GM19468 (cell line): ENCODE measurements around the gene NPDC1.
A peak's percentile ranks its signal among the peaks of the same experiment; 100 is the strongest.
"Not testable (repeated sequence)": the region's sequence is repeated elsewhere in the genome, so short reads cannot be mapped to it uniquely, and the experiment has no call there.

Experiments
- ATAC-seq: cut with Tn5 transposase; IDR thresholded peaks from one replicate; pipeline ENCODE4 v1.9.1; 2021; ENCODE audit warnings: mild to moderate bottlenecking, moderate library complexity, moderate number of reproducible peaks; ENCODE audit not compliant: unreplicated experiment; ENCODE audit errors: extremely low read depth

The NPDC1 gene

DNA sequence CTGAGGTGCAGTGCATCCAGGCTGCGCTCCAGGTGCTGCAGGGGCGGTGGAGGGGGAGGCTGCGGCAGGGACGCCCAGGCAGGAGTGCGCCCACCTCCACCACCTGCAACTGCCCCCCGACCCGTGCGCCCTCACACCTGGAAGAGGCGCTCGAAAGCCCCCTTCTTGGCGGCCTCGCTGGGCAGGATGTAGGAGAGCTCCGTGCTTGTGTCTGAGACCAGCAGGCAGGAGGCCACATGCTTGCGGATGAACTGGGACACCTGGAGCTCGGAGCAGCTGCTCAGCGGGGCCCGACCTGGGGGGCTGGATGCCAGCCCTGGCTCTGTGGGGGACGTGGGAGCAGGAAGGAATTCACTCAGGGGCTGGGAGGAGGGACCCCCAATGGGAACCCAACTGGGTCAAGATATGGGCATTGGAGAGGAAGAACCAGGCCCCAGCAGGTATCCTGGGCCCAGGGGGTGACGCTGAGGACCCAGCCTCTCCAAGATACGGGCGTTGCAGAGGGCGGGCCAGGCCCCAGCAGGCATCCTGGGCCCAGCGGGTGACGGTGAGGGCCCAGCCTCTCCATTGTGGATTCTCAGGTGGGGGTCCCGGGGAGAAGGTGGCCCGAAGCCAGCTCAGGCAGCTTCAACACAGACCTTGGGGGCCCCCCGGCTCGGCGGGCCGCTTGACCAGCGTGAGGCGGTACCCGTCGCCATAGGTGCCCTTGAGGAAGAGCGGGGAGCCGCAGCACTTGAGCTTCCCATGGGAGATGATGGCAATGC, 31.0 kb downstream of the NPDC1 start:
- ATAC-seq: no peak

DNA sequence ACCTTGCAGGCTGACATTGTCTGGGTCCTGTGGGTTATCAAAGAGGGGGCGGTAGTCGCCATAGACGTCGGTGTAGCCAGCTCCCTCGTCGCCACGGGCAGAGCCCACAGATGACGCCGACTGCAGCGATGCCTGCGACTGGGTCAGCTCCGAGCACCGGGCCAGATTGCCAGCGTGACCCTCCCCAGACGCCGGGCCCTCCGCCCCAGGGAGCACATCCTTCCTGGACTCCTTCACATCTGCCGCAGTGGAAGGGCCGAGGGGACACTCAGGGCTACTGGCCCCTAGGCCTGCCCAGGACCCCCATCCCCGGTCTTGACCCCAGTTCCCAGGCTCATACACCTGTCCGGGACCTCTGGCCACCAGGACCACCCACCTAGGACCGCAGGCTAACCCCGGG, 31.8 kb downstream of the NPDC1 start:
- no peak for ATAC-seq

DNA sequence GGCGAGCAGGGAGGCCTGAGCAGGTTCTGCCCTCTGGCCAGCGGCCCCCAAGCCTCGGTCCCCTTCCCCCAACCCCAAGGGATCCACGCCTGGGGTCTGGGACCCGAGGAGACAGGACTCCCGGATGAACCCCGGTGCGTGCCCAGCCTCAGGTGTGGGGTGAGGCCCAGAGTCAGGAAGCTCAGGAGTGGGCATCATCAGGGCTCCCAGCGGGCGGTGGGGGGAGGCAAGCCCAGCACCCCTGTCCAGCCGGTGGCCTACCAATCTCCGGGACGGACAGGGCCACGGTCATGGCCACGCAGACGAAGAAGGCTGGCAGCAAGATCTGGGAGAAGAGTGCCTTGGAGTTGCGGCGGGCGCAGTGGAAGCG, 32.4 kb downstream of the NPDC1 start:
- no peak for ATAC-seq

DNA sequence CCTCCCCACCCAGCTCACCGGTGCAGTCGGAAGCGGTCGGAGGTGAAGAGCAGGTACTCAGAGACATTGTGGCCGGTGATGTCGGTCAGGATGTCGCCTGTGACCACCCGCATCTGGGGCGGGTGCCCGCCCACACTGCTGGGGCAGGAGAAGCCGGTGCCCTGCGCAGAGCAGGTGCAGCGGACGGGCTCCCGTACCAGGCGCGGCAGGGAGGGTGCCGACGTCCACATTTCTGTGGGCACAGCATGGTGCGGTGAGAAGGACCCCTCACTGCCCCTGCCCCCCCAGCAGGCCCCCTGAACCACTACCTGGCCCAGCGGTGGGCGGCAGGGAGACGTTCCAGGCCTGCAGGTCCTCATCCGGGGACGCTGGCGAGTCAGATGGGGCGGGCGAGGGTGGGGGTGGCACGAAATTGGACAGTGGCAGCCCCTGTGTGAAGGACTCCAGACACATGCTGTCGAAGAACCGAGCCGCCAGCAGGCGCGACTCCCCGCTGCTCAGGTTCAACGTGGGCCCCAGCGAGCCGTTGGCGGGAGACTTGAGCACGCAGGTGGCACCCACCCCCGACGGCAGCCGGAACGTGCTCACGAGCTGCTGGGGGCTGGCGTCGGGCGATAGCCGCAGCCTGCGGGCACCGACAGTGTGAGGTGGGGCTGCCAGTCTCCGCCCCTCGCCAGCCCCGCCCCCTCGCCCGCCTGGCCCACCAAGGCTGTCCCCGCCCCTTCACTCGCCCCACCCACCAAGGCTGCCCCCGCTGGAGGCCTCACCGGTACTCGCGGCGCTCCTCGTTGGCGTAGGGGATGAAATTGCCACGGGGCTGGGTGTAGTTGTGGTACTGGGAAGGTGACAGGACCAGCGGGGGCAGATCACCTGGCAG, 33.0 kb downstream of the NPDC1 start:
- ATAC-seq: no peak

DNA sequence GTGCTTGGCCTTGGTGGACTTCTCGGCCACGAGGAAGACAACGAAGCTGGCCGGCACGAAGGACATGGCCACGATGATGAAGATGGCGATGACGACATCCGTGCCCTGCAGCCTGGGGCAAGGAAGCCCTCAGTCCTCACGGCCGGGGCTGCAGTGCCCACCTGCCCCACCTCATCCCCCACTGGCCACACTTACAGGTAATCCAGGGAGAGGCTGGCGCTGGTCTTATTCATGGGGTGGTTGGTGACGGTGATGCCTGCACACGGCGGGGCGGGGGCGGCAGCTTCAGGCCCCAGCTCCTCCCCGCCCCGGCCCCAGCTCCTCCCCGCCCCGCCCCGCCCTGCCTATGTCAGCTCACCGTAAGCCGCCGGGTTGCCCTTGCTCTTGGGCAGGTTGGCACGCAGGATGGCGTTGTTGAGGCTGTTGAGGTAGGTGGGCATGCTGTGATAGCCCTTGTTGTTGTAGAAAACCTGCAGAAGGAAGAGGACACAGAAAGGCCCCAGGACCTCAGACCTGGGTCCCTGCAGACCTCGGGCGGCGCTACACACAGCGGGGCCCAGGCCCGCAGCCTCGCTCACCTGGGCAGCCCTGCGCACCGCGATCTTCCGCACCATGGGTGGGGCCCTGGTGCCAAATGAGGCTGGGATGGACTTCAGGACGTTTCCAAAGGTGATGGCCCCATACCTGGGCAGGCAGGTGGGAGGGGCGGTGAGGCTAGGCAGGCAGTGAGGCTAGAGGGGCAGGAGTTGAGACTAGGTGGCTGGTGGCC, 33.9 kb downstream of the NPDC1 start:
- no peak for ATAC-seq

DNA sequence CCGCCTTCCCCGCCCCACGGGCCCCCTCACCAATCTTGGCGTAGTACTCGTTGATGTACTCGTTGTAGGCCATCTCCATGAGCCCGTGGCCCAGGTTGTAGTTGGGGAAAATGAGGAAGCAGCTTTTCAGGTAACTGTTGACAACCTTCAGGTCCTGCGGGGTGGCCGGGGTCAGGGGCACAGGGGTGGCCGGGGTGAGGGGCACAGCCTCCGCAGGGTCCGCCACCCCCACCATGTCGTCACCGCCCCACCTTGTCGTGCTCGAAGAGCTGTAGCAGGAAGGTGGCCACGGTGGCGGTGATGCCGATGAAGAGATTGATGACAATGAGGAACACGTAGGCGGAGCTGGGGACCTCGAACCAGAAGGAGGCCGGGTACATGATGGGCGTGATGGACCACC, 34.8 kb downstream of the NPDC1 start:
- no peak for ATAC-seq

DNA sequence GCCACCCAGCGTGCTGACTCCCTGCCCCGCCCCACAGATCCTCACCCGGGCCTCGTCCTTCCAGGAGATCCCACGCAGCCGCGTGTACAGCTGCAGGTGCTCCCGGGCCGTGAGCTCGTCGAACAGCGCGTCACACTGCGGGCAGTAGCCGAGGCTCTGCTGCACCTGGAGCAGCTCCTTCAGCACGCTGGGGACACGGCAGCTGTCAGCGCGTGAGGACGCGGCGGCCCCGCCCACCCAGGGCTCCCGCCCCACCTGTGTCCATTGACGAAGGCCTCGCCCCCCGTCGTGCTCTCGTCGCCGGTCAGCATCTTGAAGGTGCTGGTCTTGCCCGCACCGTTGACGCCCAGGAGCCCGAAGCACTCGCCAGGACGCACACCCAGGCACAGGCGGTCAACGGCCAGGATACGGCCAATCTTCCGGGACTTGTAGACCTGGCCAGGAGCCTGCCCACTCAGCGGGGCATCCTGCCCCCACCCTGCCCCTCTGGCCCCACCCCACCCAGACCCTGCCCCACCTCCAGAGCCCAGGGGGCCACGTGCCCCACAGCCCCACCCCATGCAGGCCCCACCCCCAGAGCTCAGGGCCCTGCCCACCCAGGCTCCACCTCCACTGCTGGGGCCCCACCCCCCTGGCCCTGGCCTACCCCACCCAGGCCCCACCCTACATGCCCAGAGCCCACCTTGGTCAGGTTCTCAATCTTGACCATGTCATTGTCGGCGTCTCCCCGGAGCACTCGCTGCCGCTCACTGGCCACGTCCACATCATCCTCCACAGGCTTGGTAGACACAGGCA, 35.8 kb downstream of the NPDC1 start:
- ATAC-seq: no peak

DNA sequence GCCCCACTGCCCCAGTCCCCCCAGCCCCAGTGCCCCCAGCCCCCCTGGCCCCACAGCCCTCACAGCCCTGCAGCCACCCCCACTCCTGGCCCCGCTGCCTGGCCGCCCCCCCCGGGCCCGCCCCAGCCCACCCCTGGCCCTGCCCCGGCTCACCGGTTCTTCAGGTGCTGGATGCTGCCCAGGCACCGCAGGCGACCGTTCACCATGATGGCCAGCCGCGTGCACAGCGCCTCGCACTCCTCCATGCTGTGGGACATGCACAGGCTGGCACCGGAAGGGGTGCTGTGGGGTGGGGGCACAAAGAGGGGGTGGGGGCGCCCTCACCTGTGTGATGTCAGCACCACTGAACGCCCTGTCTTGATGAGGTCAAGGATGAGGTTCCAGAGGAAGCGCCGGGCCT, 36.8 kb downstream of the NPDC1 start:
- ATAC-seq: no peak

DNA sequence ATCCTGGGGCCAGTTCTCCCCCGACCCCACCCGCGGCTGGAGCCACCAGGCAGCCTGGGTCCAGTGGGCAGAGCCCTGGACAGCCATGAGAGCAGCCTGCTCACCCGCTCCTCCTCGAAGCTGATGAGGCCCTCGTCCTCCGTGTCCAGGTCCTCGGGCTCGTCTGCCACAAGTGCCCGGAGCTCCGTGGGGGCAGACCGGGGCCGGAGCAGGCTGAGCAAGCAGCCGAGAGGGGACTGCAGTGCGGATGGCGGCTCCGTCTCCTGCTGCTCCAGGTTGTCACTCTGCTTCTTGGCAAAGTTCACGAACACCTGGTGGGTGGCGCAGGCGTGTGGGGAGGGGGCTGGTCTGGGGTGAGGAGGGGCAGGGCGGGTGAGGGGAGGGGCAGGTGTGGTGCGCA, 37.7 kb downstream of the NPDC1 start:
- ATAC-seq: no peak

DNA sequence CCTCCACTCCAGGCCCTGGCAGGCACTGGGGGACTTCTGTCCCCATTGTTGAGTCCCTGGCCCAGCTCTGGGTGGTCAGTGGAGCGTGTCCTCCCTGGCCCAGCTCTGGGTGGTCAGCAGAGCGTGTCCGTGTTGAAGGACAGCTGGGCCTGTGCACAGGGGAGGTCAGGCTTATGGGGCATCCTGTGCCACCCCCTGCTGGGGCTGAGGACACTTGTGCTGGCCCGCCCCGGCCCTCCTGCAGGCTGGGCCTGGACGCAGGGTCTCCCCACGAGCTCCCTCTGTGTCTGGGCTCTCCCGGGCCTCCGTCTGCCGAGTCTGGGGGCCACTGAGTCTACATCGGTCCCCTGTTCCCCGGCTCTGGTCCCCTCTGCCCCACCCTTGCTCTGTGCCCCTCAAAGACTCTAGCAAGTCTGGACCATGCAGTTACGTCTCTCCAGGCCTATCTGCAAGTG, 38.1 kb downstream of the NPDC1 start:
- ATAC-seq: no peak

DNA sequence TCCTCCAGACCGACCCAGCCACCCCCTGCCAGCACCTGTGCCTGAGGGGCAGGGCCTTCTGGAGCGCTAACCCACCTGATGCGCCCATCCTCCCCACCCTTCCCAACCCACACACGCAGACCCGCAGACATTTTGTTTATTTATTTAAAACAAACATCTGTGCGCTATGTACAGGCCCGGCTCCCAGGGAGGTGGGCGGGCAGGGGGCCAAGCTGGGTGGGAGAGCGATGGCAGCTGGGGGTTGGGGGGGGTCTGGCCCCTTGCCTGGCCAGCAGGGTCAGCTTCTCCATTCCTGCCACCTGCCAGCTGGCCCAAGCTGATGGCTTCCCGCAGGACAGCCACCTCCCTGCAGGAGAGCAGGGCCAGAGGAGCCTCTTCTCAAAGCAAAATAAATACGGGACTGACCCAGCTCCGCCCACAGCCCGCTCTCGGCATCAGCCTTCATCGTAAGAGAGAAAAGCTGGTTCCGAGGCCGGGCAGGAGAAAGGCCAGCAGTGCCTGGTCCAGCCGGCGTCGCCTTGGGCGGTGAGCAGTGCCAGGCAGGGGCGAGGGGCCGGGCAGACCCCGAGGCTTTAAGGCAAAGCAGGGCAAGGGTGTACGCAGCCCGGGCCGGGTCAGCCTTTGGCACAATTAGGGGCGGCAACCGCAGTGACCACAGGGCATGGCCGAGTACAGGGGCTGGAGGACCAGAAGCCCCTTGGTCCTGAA, 38.7 kb downstream of the NPDC1 start:
- ATAC-seq: no peak

DNA sequence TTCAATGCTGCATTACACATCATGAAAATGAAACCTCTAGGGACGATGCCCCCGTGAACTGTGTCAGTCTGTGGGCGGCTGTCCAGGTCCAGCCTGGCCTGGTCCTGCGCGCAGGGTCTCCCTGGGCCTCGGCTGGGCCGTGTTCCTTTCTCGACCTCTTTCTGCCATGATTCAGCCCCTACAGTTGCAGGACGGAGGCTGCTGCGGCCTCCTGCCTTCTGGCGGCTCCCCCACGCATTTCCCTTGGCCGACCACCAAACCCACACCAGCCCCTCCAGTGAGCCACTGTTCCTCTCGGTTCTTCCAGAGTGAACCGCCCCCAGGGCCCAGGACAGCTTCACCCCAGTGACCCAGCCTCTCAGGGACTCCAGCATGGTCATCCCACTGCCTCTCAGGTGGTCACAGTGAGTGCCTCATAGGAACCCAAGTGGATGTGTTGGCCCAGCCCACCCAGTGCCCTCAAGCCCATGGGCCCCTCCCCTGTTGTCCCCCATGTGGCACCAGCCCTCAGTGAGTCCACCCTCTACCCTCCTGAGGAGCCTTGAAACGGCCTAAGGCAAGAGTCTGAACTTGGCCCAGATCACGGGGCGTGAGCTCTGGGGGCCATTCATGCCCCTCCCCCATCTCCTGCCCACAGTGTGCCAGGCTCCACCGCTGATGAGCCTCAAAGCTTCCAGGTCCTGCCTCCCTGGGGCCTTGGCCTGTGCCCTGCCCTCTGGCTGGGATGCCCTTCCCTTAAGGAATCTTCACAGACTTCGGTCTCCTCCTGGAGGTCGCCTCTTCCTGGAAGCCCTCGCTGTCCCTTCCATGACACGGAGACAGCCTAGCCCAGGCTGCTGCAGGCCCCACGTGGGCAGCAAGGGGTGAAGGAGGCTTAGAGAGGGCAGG, 39.6 kb downstream of the NPDC1 start:
- no peak for ATAC-seq

DNA sequence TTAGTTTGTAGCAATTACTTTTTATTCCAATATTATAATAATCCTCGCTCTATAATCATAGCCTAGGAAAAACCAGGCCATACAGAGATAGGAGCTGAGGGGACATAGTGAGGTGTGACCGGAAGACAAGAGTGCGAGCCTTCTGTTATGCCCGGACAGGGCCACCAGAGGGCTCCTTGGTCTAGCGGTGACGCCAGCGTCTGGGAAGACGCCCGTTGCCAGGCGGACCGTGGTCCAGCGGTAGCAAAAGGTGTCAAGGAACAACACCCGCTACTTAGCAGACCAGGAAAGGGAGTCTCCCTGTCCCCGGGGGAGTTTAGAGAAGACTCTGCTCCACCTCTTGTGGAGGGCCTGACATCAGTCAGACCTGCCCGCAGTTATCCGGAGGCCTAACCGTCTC, 41.7 kb downstream of the NPDC1 start:
- not testable (repeated sequence) for ATAC-seq

DNA sequence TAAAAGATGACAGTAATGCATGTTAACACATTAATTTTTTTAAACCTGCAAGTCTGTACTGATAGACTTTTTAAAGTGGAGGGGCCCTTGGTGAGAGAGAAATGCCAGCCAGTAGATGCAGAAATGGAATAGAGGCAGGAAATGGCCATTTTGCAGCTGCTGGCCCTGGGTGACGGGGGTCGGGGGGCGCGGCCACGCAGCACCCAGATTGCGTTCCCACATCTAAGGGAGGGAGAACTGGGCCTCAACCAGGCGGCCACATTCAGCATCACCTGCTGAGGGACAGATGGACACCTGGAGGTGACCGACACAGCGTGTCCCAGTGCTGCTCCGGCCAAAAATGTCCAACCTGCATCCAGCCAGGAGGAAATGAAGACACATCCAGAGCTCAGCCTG, 43.3 kb downstream of the NPDC1 start:
- no peak for ATAC-seq

DNA sequence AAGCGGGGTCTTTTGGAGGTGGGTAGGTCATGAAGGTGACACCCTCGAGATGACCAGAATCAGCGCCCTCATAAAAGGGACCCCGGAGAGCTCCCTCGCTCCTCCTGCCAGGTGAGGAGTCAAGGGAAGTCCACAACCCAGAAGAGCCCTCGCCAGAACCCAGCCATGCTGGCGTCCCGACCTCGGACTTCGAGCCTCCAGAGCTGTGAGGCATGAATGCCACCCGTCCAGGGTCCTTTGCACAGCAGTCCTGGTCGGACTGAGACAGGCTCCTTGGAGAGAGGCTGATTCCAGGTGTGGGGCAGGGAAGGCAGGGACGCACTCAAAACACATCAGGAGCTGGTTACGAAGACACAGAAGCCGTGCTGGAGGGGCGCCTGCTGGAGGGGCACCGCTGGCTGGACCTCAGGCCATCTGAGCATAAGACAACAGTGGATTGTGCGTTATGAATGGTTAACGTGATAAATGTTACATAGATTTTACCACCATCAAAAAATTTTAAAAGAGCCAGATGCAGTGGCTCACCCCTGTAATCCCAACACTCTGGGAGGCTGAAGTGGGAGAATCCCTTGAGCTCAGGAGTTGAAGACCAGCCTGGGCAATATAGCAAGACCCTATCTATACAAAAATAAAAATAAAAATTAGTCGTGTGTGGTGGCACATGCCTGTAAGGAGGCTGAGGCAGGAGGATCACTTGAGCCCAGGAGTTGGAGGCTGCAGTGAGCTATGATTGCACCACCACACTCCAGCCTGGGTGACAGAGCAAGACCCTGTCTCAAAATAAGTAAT, 43.9 kb downstream of the NPDC1 start:
- ATAC-seq: no peak

DNA sequence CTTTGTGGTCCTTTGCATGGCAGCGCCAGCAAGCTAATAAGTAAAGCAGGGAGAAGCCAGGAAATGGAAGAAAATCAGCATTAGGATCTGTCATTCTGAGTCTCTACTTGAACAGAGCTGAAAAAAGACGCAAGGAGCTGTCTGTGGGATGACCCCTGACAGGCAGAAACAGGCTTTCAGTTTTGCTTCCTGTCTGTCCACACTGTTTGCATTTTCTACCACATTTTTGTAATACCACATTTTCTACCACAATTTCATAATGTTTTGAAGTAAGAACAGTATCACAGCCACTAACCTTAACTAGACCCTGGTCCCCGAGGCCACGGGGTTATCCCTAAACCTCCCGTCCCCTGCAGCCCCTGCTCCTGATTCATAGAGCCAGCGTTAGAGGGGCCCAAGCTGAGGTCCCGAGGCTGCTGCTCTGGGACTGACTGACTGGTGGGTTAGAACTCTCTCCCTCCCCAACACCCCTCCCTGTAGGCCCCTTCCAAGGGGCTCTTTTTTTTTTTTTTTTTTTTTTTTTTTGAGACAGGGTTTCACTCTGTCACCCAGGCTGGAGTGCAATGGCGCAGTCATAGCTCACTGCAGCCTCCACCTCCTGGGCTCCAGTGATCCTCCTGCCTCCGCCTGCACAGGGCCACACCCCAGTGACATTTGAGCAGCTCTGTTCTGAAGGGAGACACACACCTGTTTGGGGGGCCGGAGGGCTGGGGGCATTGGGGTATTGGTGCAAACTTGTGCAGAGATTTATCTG, 45.6 kb downstream of the NPDC1 start:
- ATAC-seq: peak; percentile 45

DNA sequence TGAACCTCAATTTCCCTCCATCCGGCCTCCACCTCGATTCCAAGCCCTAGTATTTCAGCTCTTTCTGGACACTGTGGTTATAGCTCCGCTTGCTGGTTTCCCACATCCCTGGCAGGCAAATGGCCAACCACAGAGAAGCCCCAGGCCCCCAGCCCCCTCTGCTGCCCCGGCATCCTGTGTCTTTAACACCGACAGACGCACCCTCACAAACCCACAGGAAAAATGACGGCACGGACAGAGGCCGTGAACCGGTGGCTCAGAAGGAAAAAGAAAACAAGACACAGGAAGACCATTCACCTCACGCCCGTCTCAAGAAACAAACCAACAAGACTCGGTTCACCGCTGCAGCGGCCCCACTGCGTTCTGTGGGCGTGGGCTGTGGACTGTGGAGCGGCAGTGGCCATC, 48.1 kb downstream of the NPDC1 start:
- ATAC-seq: no peak
